ENCODE data around the gene PACRG.

PACRG gene

GRCh38 chr6:163259689-163260088 lies 531.9 kb downstream of the PACRG start:
- no peak for DNase-seq

GRCh38 chr6:163260111-163260895 lies 532.5 kb downstream of the PACRG start:
- no peak for DNase-seq

- DNase-seq, result no peak
These were observed 533.1 kb downstream of the PACRG start for GRCh38 chr6:163260911-163261310.

GRCh38 chr6:163261361-163261760 lies 533.6 kb downstream of the PACRG start:
- no peak for DNase-seq

GRCh38 chr6:163262080-163262479 lies 534.3 kb downstream of the PACRG start:
- DNase-seq, result no peak

GRCh38 chr6:163263196-163263595 lies 535.4 kb downstream of the PACRG start:
- no peak for DNase-seq

GRCh38 chr6:163263998-163264661 lies 536.4 kb downstream of the PACRG start:
- no peak for DNase-seq

- DNase-seq, result no peak
These were observed 536.9 kb downstream of the PACRG start for GRCh38 chr6:163264662-163265035.

- DNase-seq, result no peak
These were observed 553.9 kb downstream of the PACRG start for GRCh38 chr6:163281634-163282033.

- no peak for DNase-seq
These were observed 554.9 kb downstream of the PACRG start for GRCh38 chr6:163282672-163283071.

- DNase-seq, result no peak
These were observed 556.4 kb downstream of the PACRG start for GRCh38 chr6:163284151-163284550.

GRCh38 chr6:163285691-163286090 lies 557.9 kb downstream of the PACRG start:
- no peak for DNase-seq

GRCh38 chr6:163287626-163288025 lies 559.9 kb downstream of the PACRG start:
- no peak for DNase-seq

- no peak for DNase-seq
These were observed 560.3 kb downstream of the PACRG start for GRCh38 chr6:163288066-163288465.

- no peak for DNase-seq
These were observed 561.1 kb downstream of the PACRG start for GRCh38 chr6:163288915-163289314.

- no peak for DNase-seq
These were observed 561.7 kb downstream of the PACRG start for GRCh38 chr6:163289447-163289846.

- no peak for DNase-seq
These were observed 562.9 kb downstream of the PACRG start for GRCh38 chr6:163290545-163291274.

- no peak for DNase-seq
These were observed 563.8 kb downstream of the PACRG start for GRCh38 chr6:163291622-163292021.

GRCh38 chr6:163293286-163293685 lies 565.5 kb downstream of the PACRG start:
- no peak for DNase-seq

- no peak for DNase-seq
These were observed 567.0 kb downstream of the PACRG start for GRCh38 chr6:163294734-163295133.

GRCh38 chr6:163296835-163297519 lies 569.2 kb downstream of the PACRG start:
- no peak for DNase-seq

- no peak for DNase-seq
These were observed 570.5 kb downstream of the PACRG start for GRCh38 chr6:163298079-163298830.

GRCh38 chr6:163300838-163301237 lies 573.1 kb downstream of the PACRG start:
- DNase-seq, result no peak

Measured in NCI-H510A treated with DMSO at 0.1 percent for 48 hours (cell line).